A549 (cell line): Measurements from ENCODE around the gene HOXB9. TPM values are rescaled to one million over a fixed set of nuclear protein-coding genes. Genes with fewer than 3 reads are reported as not detected.

ENCODE experiments used
- ATAC-seq, 2 experiments: fragments of 200-7000 bp in 1 of 2; fragments of >200 bp in 1 of 2; cut with Nextera tagmentation in 1 of 2; cut with Tn5 transposase in 1 of 2; 3 replicates each; pipeline versions ENCODE4 v1.8.0 to v1.9.1; 2018 to 2020; ENCODE audit warnings: mild to moderate bottlenecking in 1 of 2, moderate library complexity in 1 of 2
- CTCF ChIA-PET: fragments of 300-600 bp; sonication (Branson Sonifier 250); formaldehyde crosslinking; extraction: SDS; loops from one replicate; lab custom pipeline; 2021; ENCODE audit warnings: antibody characterized with exemption, inconsistent platforms; lab: Yijun Ruan, JAX
- POLR2A ChIA-PET: fragments of 350-600 bp; formaldehyde crosslinking; extraction: SDS; loops from one replicate; lab custom pipeline; 2021; ENCODE audit warnings: antibody characterized with exemption, inconsistent platforms; lab: Yijun Ruan, JAX
- DNase-seq, 2 experiments: peaks; one replicate each; pipeline versions ENCODE4 v3.0.0 to v3.0.0-alpha.2; 2011 to 2016; ENCODE audit warnings: low read depth in 1 of 2, low spot score in 1 of 2
- FAIRE-seq: peaks from 2 replicates; lab custom pipeline; 2011; peaks lifted over from hg19 to GRCh38; lab: Jason Lieb, UNC
- H3K27ac ChIP-seq, 2 experiments: fragments of >200 bp; sonication (Bioruptor Twin); formaldehyde crosslinking; 3 replicates each; pipeline ENCODE4 v1.5.1; 2016 to 2017
- H3K4me1 ChIP-seq: fragments of >200 bp; sonication (Bioruptor Twin); formaldehyde crosslinking; 3 replicates; pipeline ENCODE4 v1.6.1; 2016
- H3K4me2 ChIP-seq: fragments of >200 bp; sonication (Bioruptor Twin); formaldehyde crosslinking; 3 replicates; pipeline ENCODE4 v1.6.1; 2016
- H3K4me3 ChIP-seq: fragments of >200 bp; sonication (Bioruptor Twin); formaldehyde crosslinking; 3 replicates; pipeline ENCODE4 v1.5.1; 2016
- H3K9me3 ChIP-seq: fragments of >200 bp; sonication (Bioruptor Twin); formaldehyde crosslinking; 3 replicates; pipeline ENCODE4 v1.6.1; 2016
- BCL3 ChIP-seq: fragments of >200 bp; sonication (Bioruptor Twin); formaldehyde crosslinking; IDR thresholded peaks from 3 replicates; pipeline ENCODE4 v1.6.1; 2016
- ESRRA ChIP-seq: fragments of 150-350 bp; IDR thresholded peaks from 2 replicates; pipeline ENCODE4 v1.6.1; 2014; ENCODE audit warnings: mild to moderate bottlenecking, low read length, borderline replicate concordance
- FOSL2 ChIP-seq, 2 experiments: fragments of 450-650 bp in 1 of 2; fragments of >200 bp in 1 of 2; sonication (Bioruptor Twin) in 1 of 2; formaldehyde crosslinking; IDR thresholded peaks; 2 replicates each; pipeline versions ENCODE4 v1.5.0 to v1.6.1; 2016 to 2020; ENCODE audit warnings: mild to moderate bottlenecking in 1 of 2, moderate library complexity in 1 of 2
- GATA3 ChIP-seq: IDR thresholded peaks from 2 replicates; pipeline ENCODE4 v1.6.1; 2012; ENCODE audit warnings: borderline replicate concordance
- HES2 ChIP-seq: fragments of >200 bp; sonication (Bioruptor Twin); formaldehyde crosslinking; IDR thresholded peaks from 2 replicates; pipeline ENCODE4 v1.6.1; 2016
- HOXB5 ChIP-seq: fragments of 250-450 bp; sonication (Bioruptor Pico); IDR thresholded peaks from 2 replicates; pipeline ENCODE4 v1.5.0; 2020; ENCODE audit warnings: mild to moderate bottlenecking, moderate library complexity
- JUNB ChIP-seq: fragments of >200 bp; sonication (Bioruptor Twin); formaldehyde crosslinking; IDR thresholded peaks from 2 replicates; pipeline ENCODE4 v1.6.1; 2016
- POLR2AphosphoS2 ChIP-seq: conservative IDR thresholded peaks from 2 replicates; pipeline ENCODE4 v1.6.1; 2012; ENCODE audit warnings: low read length, improper control_type of control experiment, inconsistent platforms
- RAD21 ChIP-seq, 2 experiments: fragments of >200 bp in 1 of 2; sonication (Bioruptor Twin) in 1 of 2; formaldehyde crosslinking in 1 of 2; IDR thresholded peaks in 1 of 2; conservative IDR thresholded peaks in 1 of 2; 2 replicates in 1 of 2; 3 replicates in 1 of 2; pipeline ENCODE4 v1.6.1; 2012 to 2018; ENCODE audit warnings: inconsistent platforms in 1 of 2
- RCOR1 ChIP-seq: fragments of 150-350 bp; IDR thresholded peaks from 2 replicates; pipeline ENCODE4 v1.6.1; 2014; ENCODE audit warnings: antibody characterized with exemption, low read length, low read depth
- SREBF2 ChIP-seq: fragments of 450-650 bp; IDR thresholded peaks from 2 replicates; pipeline ENCODE4 v1.6.1; 2014; ENCODE audit warnings: mild to moderate bottlenecking, moderate library complexity
- USF2 ChIP-seq: fragments of 450-650 bp; IDR thresholded peaks from 2 replicates; pipeline ENCODE4 v1.6.1; 2014; ENCODE audit warnings: antibody characterized with exemption
- WGBS: methylation state at CpG from one replicate; pipeline ENCODE4 v1.1.6; 2017; ENCODE audit errors: missing lambda C conversion rate; 5-methylcytosine and 5-hydroxymethylcytosine counted together
- polyA plus RNA-seq, 4 experiments: library from polyadenylated mRNA; depleted of rRNA in 3 of 4; stranded (reverse); fragments of >200 nt; fragmentation: RNase III in 1 of 4; extraction: RNeasy Plus Mini Kit Qiagen cat#74134 plus additional on column Dnase treatment in 1 of 4; gene quantifications; 2 replicates in 3 of 4; 3 replicates in 1 of 4; pipeline ENCODE4 v1.2.3, GENCODE V29; 2011 to 2017
- TF ChIP-seq, protein P1 (sequence below): IDR thresholded peaks from 2 replicates; pipeline ENCODE4 v1.6.1; 2012; ENCODE audit warnings: low read depth, borderline replicate concordance
- TF ChIP-seq, protein P2 (sequence below): fragments of 150-350 bp; IDR thresholded peaks from 2 replicates; pipeline ENCODE4 v1.6.1; 2014; ENCODE audit warnings: low read depth, mild to moderate bottlenecking, low read length
- TF ChIP-seq, protein P3 (sequence below): IDR thresholded peaks from 2 replicates; pipeline ENCODE4 v1.6.1; 2012
- TF ChIP-seq, protein P4 (sequence below): fragments of 250-450 bp; sonication (Bioruptor Pico); IDR thresholded peaks from 2 replicates; pipeline ENCODE4 v1.5.0; 2020; ENCODE audit warnings: low read depth, mild to moderate bottlenecking, moderate library complexity

The HOXB9 gene
- polyA plus RNA-seq, 2 of the 4 experiments (the other 2 are of a cell fraction) = 5.6 to 24.6 TPM

GRCh38 chr17:48596000-48596734, 30.0 kb downstream of the HOXB9 start (continued):
- TF ChIP-seq, protein P1, sequence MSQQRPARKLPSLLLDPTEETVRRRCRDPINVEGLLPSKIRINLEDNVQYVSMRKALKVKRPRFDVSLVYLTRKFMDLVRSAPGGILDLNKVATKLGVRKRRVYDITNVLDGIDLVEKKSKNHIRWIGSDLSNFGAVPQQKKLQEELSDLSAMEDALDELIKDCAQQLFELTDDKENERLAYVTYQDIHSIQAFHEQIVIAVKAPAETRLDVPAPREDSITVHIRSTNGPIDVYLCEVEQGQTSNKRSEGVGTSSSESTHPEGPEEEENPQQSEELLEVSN = no peak

- Histone ChIP-seq H3K4me2 (no peak overlapping the region), H3K9me3 (no peaks in the 10 kb centered on the region), H3K4me1 (peaks cover 17% of the 10 kb centered on the region), H3K4me3 (no peak overlapping the region), H3K27ac (no peak overlapping the region)
- ChIA-PET POLR2A (interaction anchor here (1.4 kb wide), 1 partner anchor 9 kb away, joined by 3 read pairs; no protein-coding TSS in a partner anchor), CTCF (interaction anchor here (0.7 to 5.9 kb wide), 13 partner anchors 13 to 569 kb away, joined by 3 to 64 read pairs (median 7); no protein-coding TSS in a partner anchor)
- FAIRE-seq (no peak), ATAC-seq (no peak), DNase-seq (no peak)
- no peak for TF ChIP-seq USF2
- TF ChIP-seq, protein P2, sequence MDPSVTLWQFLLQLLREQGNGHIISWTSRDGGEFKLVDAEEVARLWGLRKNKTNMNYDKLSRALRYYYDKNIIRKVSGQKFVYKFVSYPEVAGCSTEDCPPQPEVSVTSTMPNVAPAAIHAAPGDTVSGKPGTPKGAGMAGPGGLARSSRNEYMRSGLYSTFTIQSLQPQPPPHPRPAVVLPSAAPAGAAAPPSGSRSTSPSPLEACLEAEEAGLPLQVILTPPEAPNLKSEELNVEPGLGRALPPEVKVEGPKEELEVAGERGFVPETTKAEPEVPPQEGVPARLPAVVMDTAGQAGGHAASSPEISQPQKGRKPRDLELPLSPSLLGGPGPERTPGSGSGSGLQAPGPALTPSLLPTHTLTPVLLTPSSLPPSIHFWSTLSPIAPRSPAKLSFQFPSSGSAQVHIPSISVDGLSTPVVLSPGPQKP = no peak
- no peak for TF ChIP-seq ESRRA
- TF ChIP-seq JUNB = no peak
- TF ChIP-seq SREBF2 = no peak
- 89% methylated on average over 25 of the region's 25 CpGs for WGBS
These were observed 30.7 kb downstream of the HOXB9 start for GRCh38 chr17:48595278-48595999.

- Histone ChIP-seq H3K4me3 (no peak overlapping the region), H3K4me2 (peak overlapping the region; percentile 64), H3K9me3 (no peaks in the 10 kb centered on the region), H3K27ac (peak overlapping the region in 1 of 2 experiments; percentile 60; a peak in 3 of 6 replicates)
- POLR2A ChIA-PET = no interaction called here
- no peak for FAIRE-seq
- no peak for DNase-seq
- ATAC-seq = no peak
- TF ChIP-seq HES2 = no peak
- TF ChIP-seq RCOR1 = no peak
- no peak for TF ChIP-seq BCL3
- TF ChIP-seq, protein P3, sequence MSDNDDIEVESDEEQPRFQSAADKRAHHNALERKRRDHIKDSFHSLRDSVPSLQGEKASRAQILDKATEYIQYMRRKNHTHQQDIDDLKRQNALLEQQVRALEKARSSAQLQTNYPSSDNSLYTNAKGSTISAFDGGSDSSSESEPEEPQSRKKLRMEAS = no peak
- no peak for TF ChIP-seq POLR2AphosphoS2
- TF ChIP-seq HOXB5 = no peak
- TF ChIP-seq, protein P4, sequence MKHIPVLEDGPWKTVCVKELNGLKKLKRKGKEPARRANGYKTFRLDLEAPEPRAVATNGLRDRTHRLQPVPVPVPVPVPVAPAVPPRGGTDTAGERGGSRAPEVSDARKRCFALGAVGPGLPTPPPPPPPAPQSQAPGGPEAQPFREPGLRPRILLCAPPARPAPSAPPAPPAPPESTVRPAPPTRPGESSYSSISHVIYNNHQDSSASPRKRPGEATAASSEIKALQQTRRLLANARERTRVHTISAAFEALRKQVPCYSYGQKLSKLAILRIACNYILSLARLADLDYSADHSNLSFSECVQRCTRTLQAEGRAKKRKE (CRISPR knock-in tag) = no peak
- TF ChIP-seq FOSL2 (IDR thresholded peaks at IDR 0.05) = no peak
- no peak for TF ChIP-seq FOSL2 (CRISPR knock-in tag; IDR thresholded peaks at IDR 0.05)
- TF ChIP-seq RAD21 (conservative IDR thresholded peaks at IDR 0.05 in 1 of 2, IDR thresholded peaks at IDR 0.05 in 1 of 2) = no peak
- TF ChIP-seq GATA3 = no peak
- TF ChIP-seq, all 56 proteins: peak for 0
- H3K4me1 ChIP-seq = peaks cover 10% of the 10 kb centered on the region
- 92% methylated on average over 25 of the region's 25 CpGs for WGBS
- CTCF ChIA-PET = interaction anchor here (0.6 to 5.9 kb wide), 34 partner anchors 11 to 568 kb away, joined by 3 to 64 read pairs (median 4); no protein-coding TSS in a partner anchor
These were observed 31.4 kb downstream of the HOXB9 start for GRCh38 chr17:48594538-48595277.
